ELF-1 (cell line): ENCODE results near the gene INPP4B.
A peak's percentile ranks its signal among the peaks of the same experiment; 100 is the strongest.
"Not testable (repeated sequence)": the region's sequence is repeated elsewhere in the genome, so short reads cannot be mapped to it uniquely, and the experiment has no call there.

ENCODE experiments used
- DNase-seq: peaks from one replicate; pipeline ENCODE4 v3.0.0-alpha.2; 2016; ENCODE audit warnings: low read depth, low spot score

INPP4B gene

GRCh38 chr4:142686081-142686480, 160.0 kb downstream of the INPP4B start:
- DNase-seq = no peak

DNA sequence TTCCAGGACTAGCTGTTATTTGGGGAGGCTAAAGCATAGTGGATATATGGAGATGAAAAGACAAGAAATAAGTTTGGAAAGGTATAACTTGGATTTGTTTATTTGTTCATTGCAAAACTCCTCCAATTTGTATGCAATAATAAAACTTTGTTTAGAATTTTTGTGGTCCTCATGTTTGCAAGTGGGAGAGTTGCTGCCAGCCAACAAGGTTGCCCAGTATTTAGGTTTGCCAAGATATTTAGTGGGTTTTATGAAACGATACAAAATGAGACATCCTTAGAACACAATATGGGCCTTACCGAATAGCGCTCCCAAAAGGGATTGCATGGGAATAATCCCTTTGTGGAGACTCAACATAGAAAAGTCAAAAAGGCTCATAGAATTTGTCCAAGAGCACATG, 162.1 kb downstream of the INPP4B start:
- DNase-seq = no peak

DNA sequence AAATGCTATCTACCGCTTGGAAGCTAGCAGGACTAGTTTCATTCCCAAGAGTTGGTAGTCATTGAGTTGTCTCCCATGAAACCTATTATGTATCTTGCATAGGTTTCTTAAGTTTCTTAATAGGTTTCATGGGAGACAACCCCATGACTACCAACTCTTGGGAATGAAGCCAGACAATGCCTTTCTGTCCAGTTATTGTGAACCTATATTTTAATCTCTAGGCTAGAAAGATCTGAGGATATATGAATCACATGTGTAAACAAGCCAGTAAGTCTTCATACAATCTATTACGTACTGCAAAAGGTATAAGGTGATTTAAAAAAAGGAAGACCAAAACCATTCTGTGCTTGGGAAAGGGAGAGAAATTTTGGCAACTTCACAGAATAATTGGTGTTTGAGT, 162.6 kb downstream of the INPP4B start:
- DNase-seq = no peak

DNA sequence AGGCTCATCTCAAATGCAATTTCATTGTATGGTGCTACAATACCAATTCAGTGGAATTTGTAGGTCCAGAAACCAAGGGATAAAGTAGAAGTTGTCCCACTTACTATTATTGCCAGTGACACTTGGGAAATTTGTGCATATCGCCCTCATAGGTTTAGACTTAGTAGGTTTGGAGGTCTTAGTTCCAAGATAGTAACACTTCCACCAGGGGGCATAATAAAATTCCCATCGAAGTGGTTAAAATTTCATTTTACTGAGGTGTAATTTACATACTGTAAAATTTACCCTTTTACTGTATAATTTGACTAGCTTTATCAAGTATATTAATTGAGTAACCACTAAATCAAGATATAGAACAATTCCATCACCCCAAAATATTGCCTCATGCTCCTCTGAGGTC, 174.6 kb downstream of the INPP4B start:
- no peak for DNase-seq

- no peak for DNase-seq
These were observed 182.3 kb downstream of the INPP4B start for GRCh38 chr4:142663828-142664227.

DNA sequence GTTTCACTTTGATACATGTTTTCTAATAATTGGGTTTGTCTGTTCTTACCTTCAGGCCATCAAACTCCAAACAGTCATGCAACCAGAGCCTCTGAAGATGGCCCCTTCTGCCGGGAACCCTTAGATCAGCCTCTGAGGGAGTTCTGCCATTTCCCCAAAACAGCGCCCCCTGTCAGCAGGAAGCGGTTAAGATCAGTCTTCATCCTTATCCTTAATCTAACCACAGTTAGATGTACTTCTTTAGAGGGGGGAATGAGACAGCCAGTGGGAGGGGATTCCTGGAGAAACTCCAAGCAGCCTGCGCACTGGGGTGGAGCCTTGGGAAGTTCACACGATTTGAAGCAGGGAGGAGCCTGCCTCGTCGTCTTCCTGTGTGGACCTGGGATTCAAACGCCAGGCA, 185.4 kb downstream of the INPP4B start:
- peak; percentile 8 for DNase-seq

DNA sequence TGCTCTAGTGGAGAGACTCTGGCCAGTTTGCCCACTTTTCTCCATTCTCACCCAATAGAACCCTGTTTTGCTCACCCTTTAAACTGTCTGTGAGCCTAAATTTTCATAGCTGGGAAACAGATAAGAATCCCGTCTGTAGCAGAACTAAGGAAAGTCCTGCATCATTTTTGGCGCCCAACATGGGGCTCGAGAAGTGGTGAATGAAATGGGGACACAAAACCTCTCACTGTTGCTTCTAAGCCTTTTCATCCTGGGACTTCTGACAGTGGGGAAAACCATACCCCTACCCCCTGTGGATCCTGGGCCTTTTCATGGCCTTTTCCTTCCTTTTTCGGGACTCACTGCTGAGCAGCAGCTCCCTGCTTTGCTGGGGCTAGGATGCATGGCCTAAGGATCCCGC, 189.9 kb downstream of the INPP4B start:
- no peak for DNase-seq

DNA sequence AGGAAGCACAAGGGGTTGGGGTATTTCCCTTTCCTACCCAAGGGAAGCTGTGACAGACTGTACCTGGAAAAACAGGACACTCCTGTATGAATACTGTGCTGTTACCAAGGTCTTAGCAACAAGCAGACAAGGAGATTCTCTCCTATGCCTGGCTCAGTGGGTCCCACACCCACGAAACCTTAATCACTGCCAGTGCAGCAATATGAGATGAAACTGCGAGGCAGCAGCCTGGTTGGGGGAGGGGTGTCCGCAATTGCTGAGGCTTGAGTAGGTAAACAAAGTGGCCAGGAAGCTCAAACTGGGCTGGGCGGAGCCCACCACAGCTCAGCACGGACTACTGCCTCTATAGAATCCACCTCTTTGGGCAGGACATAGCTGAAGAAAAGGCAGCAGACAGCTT, 197.7 kb downstream of the INPP4B start:
- DNase-seq = no peak

DNA sequence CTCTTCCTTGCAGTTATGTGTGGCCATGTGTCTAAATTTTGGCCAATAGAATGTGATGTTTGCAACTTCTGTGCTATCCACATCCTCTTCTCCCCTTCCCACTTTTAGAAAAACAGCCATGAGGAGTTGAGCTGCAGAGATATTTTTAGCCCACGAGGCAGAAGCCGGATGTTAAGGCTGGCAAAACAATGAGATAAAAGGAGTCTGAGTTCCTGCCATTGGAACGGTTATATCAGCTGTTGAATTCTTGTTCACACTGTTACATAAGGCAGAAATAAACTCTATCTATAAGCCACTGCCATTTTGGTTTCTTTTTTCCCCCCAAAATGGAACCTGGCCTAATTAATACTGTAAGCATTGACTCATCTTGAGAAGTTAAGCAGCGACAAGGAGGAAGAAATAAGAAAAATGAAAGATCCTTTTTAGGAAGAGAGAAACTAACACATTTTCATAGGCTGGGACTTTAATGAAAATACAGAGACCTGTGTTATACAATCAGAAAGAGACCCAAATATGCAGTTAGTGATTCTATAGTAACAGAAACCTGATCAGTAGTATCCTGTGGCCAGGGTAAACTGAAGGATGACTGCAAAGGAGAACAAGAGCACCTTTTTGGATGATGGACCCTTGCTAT, 200.5 kb downstream of the INPP4B start:
- no peak for DNase-seq

DNA sequence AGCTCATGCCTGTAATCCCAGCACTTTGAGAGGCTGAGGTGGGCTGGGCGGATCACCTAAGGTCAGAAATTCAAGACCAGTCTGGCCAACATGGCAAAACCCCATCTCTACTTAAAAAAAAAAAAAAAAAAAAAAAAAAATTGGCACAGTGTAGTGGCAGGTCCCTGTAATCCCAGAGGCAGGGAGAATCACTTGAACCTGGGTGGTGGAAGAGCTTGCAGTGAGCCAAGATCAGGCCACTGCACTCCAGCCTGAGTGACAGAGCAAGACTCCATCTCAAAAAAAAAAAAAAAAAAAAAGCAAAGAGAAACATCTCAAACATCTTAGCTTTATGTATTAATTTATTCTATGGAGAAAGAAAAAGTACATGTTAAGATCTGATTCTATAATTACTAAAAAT, 201.5 kb downstream of the INPP4B start:
- DNase-seq = not testable (repeated sequence)

GRCh38 chr4:142637614-142638013, 208.5 kb downstream of the INPP4B start:
- no peak for DNase-seq

- no peak for DNase-seq
These were observed 214.3 kb downstream of the INPP4B start for GRCh38 chr4:142631836-142632235.

DNA sequence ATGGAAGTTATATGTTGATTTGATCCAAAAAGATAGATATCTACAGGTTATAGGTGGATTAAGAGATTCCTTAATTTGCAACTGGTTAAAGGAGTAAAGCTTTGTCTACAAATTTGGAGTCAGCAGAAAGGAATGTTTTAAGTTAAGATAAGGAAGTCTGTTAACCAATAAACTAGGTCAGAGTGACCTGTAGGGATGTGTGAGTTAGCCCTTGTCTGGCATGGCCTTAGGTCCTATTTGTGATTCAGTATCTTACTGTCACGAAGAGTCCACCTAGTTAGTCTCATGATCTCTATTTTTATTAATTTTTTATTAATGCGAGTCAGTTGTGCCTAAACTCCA, 230.8 kb downstream of the INPP4B start:
- no peak for DNase-seq

DNA sequence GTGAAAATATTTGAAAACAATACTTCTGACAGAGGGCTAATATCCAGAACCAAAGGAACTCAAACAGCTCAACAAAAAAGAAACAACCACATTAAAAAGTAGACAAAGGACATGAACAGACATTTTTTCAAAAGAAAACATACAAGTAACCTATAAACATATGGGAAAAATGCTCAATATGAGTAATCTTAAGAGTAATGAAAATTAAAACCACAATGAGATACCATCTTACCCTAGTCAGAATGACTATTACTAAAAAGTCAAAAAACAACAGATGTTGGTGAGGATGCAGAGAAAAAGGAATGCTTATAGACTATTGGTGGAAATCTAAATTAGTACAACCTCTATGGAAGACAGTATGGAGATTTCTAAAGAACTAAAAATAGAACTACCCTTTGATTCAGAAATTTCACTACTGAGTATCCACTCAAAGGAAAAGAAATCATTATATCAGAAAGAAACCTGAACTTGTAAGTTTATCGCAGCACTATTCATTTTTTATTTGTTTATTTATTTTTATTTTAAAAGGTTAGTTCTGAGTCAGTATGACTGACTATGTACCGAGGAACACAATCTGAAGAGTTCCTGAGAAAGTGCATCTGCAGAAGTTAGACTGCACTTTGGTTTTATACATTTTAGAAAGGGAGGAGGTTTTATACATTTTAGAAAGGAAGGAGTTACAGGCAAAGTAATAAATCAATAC, 231.3 kb downstream of the INPP4B start:
- no peak for DNase-seq

GRCh38 chr4:142607976-142608375, 238.1 kb downstream of the INPP4B start:
- no peak for DNase-seq

DNA sequence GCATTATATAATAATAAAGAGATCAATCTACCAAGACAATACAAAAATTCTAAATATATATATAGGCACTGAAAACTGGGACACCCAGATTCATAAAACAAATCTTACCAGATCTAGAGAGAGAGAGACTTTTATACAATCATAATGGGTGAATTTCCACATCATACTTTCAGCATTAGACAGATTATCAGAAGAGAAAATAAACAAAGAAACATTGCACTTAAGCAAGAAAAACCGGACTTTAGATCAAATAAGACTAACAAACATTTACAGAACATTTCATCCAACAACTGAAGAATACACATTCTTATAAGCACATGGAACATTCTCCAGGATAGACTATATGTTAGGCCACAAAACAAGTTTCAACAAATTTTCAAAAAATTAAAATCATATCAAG, 245.1 kb downstream of the INPP4B start:
- DNase-seq = no peak

DNA sequence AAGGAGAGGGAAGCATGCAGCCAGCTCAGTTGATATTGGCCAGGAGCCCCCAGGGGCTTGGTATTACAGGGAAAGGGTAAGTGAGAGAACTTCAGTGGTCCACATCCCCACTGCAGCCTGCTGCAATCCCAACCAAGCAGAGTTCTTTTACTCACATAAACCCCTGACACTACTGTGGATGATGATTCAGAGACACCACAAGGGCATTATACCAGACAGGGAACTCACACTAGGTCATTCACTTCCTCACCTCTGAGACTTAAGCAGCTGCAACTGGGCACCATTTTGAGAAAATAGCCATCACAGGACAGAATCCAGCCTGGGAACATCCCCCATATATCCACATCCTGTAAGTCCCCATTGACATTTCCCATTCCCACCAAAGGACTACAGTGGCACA, 248.0 kb downstream of the INPP4B start:
- DNase-seq = no peak

GRCh38 chr4:142596595-142596994, 249.5 kb downstream of the INPP4B start:
- DNase-seq = no peak

GRCh38 chr4:142596121-142596520, 250.0 kb downstream of the INPP4B start:
- DNase-seq = no peak

- no peak for DNase-seq
These were observed 250.8 kb downstream of the INPP4B start for GRCh38 chr4:142595222-142595871.

DNA sequence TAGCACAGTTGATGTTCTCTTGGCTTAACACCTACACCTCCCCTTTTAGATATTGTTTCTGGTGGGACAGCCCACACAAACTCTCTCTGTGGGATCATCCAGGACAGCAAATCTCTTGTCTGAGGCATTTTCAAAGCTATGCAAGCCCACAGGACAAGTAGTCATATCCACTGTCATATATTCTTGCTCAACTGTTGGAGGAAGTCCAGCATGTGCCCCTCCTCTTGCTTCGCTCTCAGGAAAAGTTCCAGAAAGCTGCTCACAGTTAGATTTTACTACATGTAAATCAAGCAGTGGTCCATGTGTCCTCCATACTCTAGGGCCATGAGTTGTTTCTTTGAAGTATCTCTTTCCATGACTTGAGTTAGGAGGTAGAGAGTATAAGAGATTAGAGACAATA, 260.7 kb downstream of the INPP4B start:
- DNase-seq = no peak

DNA sequence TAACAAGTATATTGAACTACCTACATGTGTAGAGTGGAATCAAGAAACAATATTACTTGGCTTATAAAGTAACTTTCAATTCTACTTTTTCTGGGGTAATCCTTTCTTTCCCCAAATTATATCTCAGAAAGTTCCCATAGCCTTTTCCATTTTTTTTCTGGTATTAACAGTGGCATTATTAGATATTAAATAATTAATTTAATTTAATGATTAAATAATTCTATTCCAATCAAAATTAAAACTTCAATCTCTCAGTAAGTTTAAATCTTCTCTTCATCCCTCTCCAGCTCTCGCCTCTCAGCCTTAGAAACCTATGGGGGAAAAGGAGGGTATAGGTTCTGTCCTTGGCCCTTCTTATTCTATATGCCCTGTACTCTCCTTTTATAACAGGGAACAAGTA, 262.4 kb downstream of the INPP4B start:
- DNase-seq = no peak

GRCh38 chr4:142582340-142582739, 263.8 kb downstream of the INPP4B start:
- DNase-seq = no peak
